ENCODE measurements around the gene NUAK2.
A peak's percentile ranks its signal among the peaks of the same experiment; 100 is the strongest.

NUAK2 gene

GRCh38 chr1:205346956-205347574 lies 25.5 kb upstream of the NUAK2 start:
- DNase-seq (ENCODE audit: low read depth in 1 of 2, low spot score in 1 of 2) = no peak

GRCh38 chr1:205345761-205346160 lies 24.2 kb upstream of the NUAK2 start:
- DNase-seq (ENCODE audit: low read depth in 1 of 2, low spot score in 1 of 2) = no peak

- peak in 1 of 2 donors; percentile 22 for DNase-seq (ENCODE audit: low read depth in 1 of 2, low spot score in 1 of 2)
Measured at GRCh38 chr1:205344066-205344928, 22.8 kb upstream of the NUAK2 start.

- DNase-seq (ENCODE audit: low read depth in 1 of 2, low spot score in 1 of 2) = no peak
Measured at GRCh38 chr1:205343431-205344065, 22.0 kb upstream of the NUAK2 start.

- no peak for DNase-seq (ENCODE audit: low read depth in 1 of 2, low spot score in 1 of 2)
Measured at GRCh38 chr1:205342986-205343385, 21.4 kb upstream of the NUAK2 start.

GRCh38 chr1:205340676-205341075 lies 19.1 kb upstream of the NUAK2 start:
- no peak for DNase-seq (ENCODE audit: low read depth in 1 of 2, low spot score in 1 of 2)

GRCh38 chr1:205339717-205340116 lies 18.2 kb upstream of the NUAK2 start:
- DNase-seq (ENCODE audit: low read depth in 1 of 2, low spot score in 1 of 2) = no peak

GRCh38 chr1:205339197-205339702 lies 17.7 kb upstream of the NUAK2 start:
- no peak for DNase-seq (ENCODE audit: low read depth in 1 of 2, low spot score in 1 of 2)

GRCh38 chr1:205338011-205338410 lies 16.5 kb upstream of the NUAK2 start:
- no peak for DNase-seq (ENCODE audit: low read depth in 1 of 2, low spot score in 1 of 2)

GRCh38 chr1:205337481-205337880 lies 15.9 kb upstream of the NUAK2 start:
- DNase-seq (ENCODE audit: low read depth in 1 of 2, low spot score in 1 of 2) = no peak

- DNase-seq (ENCODE audit: low read depth in 1 of 2, low spot score in 1 of 2) = peak; percentile 59 to 61
Measured at GRCh38 chr1:205335692-205336091, 14.1 kb upstream of the NUAK2 start.

GRCh38 chr1:205332015-205332791 lies 10.7 kb upstream of the NUAK2 start:
- no peak for DNase-seq (ENCODE audit: low read depth in 1 of 2, low spot score in 1 of 2)

GRCh38 chr1:205330150-205330549 lies 8.6 kb upstream of the NUAK2 start:
- DNase-seq (ENCODE audit: low read depth in 1 of 2, low spot score in 1 of 2) = no peak

GRCh38 chr1:205329719-205330118 lies 8.2 kb upstream of the NUAK2 start:
- no peak for DNase-seq (ENCODE audit: low read depth in 1 of 2, low spot score in 1 of 2)

GRCh38 chr1:205328476-205328875 lies 6.9 kb upstream of the NUAK2 start:
- no peak for DNase-seq (ENCODE audit: low read depth in 1 of 2, low spot score in 1 of 2)

- no peak for DNase-seq (ENCODE audit: low read depth in 1 of 2, low spot score in 1 of 2)
Measured at GRCh38 chr1:205326812-205327466, 5.4 kb upstream of the NUAK2 start.

- DNase-seq (ENCODE audit: low read depth in 1 of 2, low spot score in 1 of 2) = peak in 1 of 2 donors; percentile 24
Measured at GRCh38 chr1:205325334-205325884, 3.9 kb upstream of the NUAK2 start.

- DNase-seq (ENCODE audit: low read depth in 1 of 2, low spot score in 1 of 2) = no peak
Measured at GRCh38 chr1:205324781-205325180, 3.2 kb upstream of the NUAK2 start.

- DNase-seq (ENCODE audit: low read depth in 1 of 2, low spot score in 1 of 2) = no peak
Measured at GRCh38 chr1:205323794-205324193, 2.2 kb upstream of the NUAK2 start.

GRCh38 chr1:205321959-205322283 lies 376 bp upstream of the NUAK2 start:
- no peak for DNase-seq (ENCODE audit: low read depth in 1 of 2, low spot score in 1 of 2)
